ENCODE data around the gene PANX3.

The PANX3 gene

DNA sequence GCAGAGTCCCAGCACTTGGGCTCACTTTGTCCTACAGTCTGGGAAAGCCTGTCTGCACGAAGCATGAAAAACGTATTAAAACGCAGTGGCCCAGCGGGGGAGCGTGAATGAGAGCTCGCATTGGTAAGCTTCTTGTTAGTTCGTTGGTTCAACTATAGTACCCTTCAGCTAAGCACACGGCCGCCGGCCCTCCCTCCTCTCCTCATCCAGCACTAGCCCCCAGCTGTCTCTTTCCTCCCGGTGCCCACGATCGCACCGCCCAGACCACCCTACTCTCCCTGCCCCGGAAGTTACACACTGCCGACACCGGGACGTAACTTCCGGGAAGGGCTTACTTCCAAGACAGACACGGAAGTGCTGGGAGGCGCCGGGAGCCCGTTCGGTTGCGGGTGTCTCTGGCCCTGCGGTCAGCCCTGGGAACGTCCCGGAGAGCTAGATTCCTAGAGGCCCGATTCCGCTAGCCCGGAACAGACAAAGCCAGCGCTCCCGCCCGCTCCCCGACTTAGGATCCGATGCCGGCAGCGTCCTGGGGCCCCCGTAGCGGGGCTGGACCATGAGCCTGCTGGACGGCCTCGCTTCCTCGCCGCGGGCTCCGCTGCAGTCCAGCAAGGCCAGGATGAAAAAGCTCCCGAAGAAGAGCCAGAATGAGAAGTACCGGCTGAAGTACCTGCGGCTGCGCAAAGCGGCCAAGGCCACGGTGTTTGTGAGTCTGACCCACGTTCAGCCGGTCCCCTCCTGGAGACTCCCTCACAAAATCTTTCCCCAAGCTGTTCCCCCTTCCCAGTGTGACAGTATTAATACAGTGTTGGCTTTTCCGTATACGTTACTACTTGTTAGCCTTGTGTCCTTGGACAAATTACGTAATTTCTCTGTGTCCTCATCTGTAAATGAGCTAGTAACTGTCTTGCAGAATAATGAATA, 11.6 kb downstream of the PANX3 start, which contains the start of gene TBRG1:
TSS of gene TBRG1 (plus strand) at position 334 of the 921 bp plus-strand sequence. CDS start at position 554, 220 bp downstream.
- peak; percentile 67 for DNase-seq

GRCh38 chr11:124623861-124624525, 12.8 kb downstream of the PANX3 start:
- DNase-seq, result no peak

GRCh38 chr11:124625504-124626168, 14.4 kb downstream of the PANX3 start:
- no peak for DNase-seq

DNA sequence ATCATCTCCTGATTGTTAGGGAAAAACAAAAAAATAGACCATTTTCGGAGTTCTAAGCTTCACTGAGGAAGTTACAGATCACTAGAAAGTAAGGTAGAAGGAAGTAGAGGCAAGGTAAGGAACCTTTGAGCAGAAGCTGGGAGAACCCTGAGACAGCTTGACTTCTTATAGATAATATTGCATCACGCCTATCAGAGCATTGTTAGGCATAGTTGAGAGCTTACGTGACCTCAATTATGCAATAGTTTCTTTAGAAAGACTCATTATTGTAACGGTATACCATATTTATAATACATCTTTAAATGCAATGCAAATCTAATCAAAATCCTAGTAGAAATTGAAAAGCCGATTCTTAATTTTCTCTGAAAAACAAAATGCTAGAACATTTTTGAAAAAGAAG, 16.3 kb downstream of the PANX3 start:
- no peak for DNase-seq

DNA sequence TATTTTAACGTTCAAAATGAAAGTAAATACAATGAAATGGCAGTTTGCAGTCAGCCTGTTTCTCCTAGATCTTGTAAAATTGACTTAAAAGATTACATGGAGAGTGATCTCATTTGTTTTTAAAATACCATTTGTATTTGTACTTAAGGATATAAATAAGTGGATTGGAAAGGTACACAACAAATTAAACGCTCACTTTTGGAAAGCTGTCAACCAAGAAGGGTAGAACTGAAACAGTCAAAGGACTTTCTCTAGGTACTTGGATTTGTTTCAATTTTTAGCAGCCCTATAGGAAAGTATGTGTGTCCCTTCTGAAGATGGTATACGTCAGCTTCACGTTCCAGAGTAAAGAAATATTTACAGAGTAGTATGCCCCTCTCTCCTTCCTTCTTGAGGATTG, 18.7 kb downstream of the PANX3 start:
- DNase-seq, result no peak

DNA sequence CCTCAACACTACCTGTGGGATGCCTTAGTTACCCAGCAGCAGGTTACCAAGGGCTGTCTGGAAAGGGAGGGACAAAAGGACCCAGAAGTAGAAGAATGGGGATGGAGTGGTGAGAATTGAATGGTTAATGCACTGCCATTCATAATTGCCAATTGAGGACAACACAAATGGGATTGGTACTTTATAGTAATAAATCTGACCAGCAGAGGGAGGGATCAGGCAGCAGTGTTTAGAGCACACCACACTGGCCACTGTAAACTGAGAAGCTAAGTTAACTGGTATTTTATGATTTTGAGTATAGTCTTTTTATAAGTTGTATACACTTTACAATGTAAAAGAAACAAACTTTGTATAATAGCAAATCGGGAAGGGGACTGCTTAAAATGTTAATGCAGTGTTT, 22.1 kb downstream of the PANX3 start:
- DNase-seq, result no peak

DNA sequence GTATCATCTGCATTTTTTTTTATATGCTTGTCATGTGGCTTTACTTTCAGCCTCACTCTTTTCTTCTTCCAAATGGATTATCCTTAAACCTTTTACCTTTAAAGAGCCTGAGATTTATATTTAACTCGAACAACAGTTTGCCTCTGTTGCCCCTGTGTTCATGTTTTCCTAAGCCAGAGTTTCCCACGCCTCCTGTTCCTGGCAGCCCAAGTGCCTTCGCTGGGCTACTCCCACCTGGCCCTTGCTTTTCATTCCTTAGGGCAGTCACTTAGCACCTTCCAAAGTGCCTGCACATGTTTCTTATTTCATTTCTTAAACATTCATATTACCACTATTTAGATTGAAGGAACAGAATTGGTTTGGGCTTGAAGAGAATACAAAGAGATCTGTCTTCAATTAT, 24.7 kb downstream of the PANX3 start:
- DNase-seq, result no peak

DNA sequence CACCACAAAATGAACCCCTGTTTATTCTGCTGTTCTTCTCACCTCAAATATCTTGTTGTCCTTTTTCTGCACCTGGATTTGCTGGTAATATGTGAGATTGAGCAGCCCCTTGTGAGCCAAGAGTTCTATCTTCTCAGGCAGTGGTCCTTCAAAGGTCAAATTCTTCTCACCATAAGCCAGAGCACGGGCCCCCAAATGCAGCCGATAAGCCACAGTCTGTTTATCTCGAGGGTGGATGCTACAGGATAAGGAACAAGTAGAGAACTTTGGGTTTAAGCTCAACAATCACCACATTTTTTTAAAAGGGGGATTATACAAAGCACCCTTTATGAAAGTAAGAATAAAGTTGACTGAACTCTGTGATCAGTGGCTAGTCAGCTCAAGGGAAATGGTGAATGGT, 27.3 kb downstream of the PANX3 start:
- DNase-seq, result no peak

DNA sequence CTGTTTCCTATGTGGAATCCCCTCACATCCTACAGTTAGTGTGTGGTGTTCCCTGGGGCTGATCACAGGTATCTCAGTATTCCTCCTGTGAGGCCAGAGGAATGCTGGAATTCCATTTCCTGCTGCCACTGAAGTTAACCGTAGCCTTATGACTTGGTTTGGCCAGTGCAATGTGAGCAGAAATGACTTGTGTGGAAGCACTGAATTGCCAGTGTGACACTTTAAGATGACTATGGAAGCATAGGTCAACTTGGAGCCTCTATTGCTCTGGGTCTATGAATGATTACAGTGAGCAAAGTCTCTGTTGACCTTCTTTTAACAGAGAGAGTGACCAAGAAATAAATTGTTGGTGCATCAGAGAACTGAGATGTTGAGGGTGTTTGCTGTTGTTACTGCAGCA, 28.0 kb downstream of the PANX3 start:
- no peak for DNase-seq

DNA sequence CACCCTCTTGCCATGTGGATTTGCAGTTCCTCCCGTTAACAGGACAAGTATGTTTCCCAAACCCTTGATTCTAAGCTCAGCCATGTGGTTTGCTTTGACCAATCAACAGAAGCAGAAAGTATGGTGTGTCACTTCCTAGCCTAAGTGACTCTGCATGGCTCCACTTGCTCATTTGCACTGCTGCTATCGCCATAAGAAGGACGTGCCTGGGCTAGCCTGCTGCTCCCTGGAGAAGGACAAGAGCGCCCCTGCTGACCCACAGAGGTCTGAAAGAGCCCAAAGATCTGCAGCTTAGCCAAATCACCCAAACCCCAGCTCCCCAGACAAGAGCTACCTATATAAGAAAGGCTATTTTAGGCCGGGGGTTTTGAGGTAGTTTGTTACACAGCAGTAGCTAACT, 29.4 kb downstream of the PANX3 start:
- no peak for DNase-seq

GRCh38 chr11:124642628-124643027, 31.4 kb downstream of the PANX3 start:
- DNase-seq, result no peak

DNA sequence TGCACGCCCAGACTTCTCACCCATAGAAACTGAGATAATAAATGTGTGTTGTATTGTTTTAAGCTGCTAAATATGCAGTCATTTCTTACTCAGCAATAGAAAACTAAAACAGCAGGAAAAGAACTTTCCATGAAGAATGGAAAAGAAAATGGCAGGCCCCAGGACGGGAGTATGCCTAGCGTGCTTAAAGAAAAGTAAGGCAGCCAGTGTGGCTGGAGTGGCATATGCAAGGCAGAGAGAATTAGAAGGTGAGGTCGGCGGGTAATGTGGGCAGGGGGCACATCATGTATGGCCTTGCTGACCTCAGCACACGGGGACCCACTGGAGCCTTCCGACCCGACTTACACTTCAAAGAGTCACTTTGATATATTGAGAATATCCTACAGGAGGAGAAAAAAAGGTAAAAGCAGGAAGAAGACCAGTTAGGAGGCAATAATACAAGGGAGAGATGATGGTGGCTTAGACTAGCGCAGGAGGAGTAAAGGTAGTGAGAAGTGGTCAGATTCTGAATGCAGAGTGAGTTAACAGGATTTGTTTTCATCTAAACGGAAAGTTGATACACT, 31.9 kb downstream of the PANX3 start:
- no peak for DNase-seq

DNA sequence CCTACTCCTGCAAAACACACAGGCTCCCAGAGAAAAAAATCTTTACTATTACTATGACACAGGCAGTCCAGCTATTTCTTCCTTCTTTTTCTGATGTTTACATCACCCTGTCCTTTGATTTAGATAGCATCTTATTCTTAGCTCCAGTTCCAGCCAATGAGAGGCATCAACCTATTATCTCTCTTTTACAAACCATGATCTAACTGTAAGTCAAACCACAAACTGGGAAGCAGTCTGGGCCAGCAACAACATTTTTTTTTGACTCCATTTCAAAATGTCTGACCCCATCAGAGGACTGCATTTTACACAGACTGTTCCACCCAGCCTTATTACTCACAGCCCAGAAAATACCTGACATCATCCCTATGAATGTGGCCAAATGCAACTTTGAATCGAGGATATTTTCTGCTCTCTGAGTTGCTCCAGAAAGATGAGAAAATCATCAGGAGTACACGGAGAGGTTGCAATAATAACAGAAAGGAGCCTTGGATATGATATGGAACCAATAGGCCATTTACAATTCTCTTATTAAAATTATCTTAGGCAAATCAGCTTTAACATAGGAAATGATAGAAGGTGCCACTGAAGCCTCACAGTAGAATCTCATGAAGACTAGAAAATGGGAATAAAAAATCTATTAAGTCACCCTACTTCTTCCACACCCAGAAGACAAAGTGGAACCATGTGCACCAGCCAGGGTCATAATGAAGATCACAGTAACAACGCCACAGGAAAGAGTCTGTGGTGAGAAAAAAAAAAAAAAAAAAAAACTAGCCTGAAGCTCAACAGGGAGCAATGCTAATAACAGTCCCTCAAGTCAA, 32.6 kb downstream of the PANX3 start:
- no peak for DNase-seq

GRCh38 chr11:124644426-124645280, 33.4 kb downstream of the PANX3 start:
- peak; percentile 28 for DNase-seq

GRCh38 chr11:124646148-124646547, 34.9 kb downstream of the PANX3 start:
- DNase-seq, result no peak

- no peak for DNase-seq
Observed at GRCh38 chr11:124648610-124649009, 37.4 kb downstream of the PANX3 start.

- DNase-seq, result peak; percentile 52
Observed at GRCh38 chr11:124656774-124657630, 45.8 kb downstream of the PANX3 start.

GRCh38 chr11:124657904-124658303, 46.7 kb downstream of the PANX3 start:
- no peak for DNase-seq

DNA sequence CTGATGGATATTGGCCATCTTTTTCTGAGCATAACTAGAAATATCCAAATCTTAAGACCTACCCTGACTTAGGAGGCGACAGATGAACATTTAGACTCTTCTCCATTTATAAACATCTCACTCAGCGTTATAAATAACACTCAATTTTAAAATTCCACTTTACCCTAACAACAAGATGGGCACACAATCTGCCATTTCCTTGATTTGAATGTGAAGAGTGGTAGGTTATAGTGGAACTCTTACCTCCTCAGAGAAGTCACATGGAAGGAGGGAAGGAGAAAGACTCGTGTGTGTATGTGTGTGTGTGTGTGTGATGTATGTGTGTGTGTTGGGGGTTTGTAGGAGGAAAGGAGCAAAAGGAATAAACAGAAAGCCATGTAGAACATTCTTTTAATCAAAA, 47.3 kb downstream of the PANX3 start:
- DNase-seq, result no peak

DNA sequence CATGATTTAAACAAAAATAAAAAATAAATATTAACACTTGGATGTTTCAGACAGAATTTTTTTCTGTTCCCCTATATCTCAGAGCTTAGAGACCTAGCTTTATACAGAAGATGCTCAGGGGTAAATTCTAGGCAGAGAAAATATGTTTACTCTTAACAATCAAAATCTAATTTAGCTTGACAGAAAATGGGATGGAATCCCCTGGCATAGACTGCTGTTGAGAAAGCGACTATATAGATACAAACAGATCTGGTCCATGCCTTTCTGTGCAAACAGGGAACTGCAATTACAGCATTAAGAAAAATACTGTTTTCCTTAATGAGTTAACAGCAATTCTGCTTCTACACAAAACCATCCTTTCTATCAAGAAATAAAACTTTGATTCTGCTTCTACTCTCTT, 47.8 kb downstream of the PANX3 start:
- DNase-seq, result no peak
